Urothelium cell line (cell line): ENCODE data around the gene CHTF18.
"Not testable (repeated sequence)": the region's sequence is repeated elsewhere in the genome, so short reads cannot be mapped to it uniquely, and the experiment has no call there.

Experiments used
- DNase-seq: peaks from one replicate; pipeline ENCODE4 v3.0.0; 2011; ENCODE audit warnings: low spot score, mixed read lengths
- FAIRE-seq: peaks from 2 replicates; lab custom pipeline; 2011; peaks lifted over from hg19 to GRCh38; lab: Jason Lieb, UNC

CHTF18 gene

DNA sequence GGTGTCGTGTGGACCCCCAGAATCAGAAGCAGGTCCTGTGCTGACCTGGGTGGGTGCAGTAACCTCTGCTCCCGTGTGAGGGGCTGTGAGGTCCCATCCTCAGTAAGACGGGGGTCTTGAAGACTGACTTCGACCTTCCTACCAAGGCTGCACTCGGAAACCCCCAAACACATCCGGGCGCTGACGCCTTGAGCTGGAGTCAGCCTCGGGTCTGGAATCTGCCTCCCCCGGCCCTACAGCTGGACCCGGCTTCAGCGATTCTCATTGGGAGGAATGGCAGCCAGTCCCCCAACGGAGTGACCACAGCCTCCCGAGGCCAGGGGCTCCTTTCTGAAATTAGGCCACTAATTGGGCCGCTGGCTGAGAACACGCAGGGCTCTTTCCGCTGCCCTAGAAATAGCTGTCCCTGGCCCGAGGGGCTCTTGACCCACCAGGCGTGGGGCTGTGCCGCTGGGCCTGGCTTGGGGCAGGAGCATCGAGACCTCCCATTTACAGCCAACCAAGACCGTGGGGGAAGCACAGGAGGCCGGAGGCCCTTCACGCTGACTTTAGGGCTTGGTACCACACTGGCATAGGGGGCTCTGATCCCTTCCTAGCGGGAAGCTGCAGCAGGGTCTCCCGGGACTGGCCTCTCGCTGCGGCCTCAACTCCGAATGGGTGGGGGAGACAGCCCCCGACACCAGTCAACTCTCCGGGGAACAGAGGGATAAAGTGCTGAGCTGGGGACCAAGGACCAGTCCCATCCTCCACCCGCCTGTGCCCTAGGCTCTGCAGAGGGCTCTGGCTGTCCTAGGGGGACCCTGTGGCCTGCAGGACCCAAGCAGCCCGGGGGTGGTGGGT lies 14.7 kb downstream of the CHTF18 start:
- FAIRE-seq (no peak), DNase-seq (no peak)

DNA sequence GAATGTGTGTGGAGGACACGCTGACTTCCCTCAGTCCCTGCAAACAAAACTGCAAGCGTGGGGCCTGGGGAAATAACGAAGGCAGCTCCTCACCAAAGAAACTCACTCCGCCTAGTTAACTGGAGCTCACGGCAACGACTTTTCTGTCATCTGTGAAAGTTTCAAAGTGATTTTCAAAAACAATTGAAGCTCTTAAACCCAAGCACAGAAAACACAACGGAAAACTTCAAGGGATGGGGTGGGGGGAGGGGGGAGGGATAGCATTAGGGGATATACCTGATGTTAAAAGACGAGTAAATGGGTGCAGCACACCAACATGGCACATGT lies 15.3 kb downstream of the CHTF18 start:
- DNase-seq (no peak), FAIRE-seq (no peak)

DNA sequence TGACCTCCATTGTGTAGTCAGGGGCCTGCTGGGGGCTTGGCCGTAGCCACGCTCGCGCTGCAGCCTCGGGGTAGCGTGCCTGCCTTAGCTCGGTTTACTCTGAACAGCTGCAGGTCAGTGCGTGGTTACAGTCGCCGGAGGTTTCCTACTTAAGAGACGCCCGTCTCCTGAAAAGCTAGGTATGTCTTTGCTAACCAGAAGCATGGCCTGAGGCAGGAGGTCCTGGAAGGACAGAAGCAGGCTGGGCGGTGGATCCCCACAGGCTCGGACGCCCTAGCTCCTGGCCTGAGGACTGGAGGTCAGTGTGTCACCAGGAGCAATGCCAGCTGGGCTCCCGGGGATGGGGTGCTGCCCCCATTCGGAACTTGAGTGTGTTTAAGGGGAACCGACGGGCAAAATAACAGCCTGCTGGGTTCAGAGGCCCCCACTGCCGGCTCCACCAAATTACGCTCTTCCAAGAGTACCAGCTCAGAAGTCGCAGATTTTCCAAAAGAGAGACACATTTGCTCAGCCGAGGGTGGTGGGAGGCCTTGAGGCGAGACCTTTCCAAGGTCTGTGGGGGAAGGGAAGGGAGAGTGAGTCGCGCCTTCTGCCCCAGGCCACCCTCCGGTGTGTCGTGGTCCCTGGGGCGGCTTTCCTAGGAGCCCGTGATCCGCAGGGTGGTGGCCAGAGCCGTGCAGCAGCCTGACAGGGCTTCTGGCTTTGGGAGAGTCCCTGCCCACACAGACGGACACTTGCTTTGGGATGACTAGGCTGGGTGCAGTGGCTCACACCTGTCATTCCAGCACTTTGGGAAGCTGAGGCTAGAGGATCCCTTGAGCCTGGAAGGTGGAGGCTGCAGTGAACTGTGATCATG lies 16.0 kb downstream of the CHTF18 start:
- DNase-seq = no peak
- no peak for FAIRE-seq

DNA sequence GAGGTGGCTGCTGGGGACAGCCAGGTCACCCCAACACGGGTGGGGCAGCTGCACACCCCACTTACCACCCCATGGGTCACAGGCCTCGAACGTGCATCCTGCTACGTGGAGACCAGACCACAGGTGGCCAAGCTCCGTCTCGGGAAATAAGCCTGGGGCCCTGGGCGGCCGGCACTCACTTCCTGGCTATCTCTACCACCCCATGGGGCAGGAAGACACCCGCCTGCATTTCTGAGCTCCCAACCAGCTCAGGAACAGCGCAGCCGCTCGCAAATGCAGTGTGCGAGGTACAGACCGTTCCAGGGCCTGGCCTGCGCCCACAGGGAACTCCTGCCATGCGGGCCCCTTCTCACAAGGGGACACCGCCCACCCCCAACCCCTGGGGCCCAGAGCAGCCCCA lies 17.1 kb downstream of the CHTF18 start:
- no peak for FAIRE-seq
- no peak for DNase-seq

DNA sequence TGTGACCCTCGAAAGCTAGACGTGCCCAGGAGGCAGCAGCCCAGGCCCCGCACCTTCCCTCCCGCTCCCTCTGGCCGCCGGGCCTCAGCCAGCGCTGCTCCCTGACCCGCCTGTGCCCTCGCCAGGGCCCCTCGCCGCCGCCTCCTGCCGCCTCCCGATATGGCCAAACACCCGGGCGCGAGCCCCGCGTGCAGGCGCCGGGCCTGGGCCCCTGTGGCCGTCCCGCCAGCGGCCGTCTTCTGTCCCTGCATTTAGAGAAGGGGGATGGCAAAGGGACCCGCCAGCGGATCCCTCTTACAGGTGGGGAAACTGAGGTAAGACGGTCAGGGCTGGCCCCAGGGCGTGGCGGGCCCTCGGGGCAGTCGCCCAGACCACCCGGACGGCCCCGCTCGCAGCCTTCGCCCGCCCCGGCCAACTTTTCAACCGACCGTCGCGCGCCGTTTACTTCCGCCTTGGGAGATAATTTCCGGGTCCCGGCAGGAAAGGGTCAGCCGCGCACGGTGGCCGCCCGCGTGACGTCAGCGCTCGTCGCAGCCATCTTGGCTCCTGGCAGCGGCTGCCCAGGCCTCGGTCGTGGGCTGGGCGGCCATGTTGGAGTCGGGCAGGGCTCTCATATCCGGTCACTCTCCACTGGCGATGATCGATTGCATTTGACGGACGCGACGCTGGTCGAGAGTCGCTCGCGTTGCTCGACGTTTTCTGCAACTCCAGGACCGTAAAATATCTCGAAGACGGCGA lies 19.1 kb downstream of the CHTF18 start:
- DNase-seq = peak; percentile 97
- FAIRE-seq = peak; percentile 82

DNA sequence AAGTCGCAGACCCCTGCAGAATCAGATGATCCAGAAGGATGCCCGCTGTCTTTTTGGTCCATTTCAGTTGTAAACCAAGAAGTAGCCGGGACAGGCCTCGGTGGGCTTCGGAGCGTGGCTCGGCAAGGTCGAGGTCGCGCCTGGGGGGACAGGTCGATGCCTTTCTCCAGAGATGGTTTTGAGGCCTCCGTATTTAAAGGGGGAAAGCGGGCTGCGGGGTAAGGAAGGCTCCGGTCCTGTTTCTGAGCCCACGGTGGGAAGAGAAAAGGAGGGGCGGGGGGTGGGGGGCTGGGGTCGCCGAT lies 19.6 kb downstream of the CHTF18 start:
- no peak for FAIRE-seq

DNA sequence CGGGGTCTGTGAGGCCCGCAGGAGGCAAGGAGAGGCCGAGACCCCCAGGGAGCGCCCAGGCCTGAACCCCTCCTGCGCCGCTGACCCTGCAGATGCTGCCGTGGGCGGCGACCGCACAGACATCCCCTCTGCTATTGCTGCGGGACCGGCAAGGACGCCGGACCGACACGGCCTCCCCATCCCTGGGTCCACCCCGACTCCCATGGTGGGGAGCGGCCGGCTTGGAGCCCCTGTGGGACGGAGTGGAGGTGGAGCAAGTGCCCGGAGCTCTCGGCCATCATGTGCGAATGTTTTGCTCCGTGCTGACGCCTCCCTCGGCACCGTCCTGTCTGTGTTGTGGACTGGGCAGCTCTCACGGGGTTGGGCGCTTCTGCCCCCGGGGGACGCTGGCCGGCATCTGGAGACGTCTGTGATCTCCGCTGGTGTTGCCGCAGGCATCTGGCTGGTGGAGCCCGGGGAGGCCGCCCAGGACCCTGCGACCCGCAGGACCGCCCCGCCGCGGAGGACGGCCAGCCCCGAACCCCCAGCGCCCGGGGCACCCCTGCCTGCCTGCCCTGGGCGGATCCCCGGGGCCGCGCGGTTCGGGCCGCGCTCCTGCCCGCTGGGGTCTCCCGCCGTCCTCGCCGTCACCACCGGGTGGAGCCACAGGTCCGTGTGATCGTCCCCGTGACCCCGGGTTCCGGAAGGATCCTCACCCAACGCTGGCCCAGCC lies 24.9 kb downstream of the CHTF18 start:
- peak; percentile 79 for DNase-seq
- FAIRE-seq = peak; percentile 73

More for the DNA sequence above, 19.6 kb downstream of the CHTF18 start:
- DNase-seq = no peak

DNA sequence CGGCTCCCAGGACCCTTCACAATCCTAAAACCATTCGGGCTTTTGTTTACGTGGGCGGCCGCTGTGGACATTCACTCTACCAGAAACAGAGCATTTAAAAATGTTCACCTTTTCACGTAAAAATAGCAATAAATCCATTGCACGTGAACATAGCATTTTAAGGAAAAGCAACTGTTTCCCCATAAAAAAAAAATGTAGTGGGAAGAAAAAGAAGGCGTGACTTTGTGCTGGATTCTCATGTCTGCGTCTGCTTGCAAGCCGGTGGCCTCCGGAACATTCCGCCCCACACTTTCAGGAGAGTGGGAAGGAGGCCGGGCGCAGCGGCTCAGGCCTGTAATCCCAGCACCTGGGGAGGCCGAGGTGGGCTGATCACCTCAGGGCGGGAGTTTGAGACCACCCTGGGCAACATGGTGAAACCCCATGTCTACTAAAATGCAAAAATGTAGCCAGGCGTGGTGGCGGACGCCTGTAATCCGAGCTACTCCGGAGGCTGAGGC lies 25.5 kb downstream of the CHTF18 start:
- DNase-seq = no peak
- FAIRE-seq = no peak

DNA sequence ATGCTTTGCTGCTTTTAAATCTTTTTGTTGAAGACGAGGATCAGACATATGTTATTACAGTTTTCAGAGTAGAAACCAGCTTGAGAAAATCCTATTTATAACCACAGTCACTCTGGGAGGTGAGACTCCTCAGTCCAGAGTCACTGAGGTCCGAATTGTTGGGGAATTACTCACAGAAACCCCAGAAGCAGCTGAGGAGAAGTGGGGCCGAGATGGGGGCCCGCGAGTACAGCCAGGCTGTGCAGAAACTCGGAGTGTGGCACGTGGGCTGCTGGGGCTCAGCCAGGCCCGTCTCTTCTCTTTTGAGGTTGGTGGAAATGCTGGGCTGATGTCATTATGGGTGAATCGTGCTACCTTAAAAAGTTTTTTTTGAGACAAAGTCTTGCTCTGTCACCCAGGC lies 26.6 kb downstream of the CHTF18 start:
- no peak for DNase-seq
- no peak for FAIRE-seq

DNA sequence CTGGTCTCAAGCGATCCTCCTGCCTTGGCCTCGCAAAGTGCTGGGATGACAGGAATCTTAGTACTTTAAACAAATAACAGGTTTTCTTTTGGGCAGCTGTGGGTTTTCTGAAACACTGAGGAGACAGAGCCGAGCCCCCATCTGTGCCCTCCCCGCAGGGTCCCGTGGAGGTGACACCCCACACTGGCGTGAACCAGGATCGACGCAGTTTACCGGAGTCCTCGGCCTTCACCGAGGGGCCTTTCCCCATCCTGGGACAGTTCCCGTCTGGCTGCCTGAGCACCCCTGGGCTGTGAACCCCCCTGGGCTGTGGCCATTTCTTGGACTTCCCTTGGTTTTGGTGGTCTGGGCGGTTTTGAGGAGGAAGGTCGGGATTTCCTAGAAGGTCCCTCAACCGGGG lies 27.4 kb downstream of the CHTF18 start:
- FAIRE-seq (no peak), DNase-seq (no peak)

DNA sequence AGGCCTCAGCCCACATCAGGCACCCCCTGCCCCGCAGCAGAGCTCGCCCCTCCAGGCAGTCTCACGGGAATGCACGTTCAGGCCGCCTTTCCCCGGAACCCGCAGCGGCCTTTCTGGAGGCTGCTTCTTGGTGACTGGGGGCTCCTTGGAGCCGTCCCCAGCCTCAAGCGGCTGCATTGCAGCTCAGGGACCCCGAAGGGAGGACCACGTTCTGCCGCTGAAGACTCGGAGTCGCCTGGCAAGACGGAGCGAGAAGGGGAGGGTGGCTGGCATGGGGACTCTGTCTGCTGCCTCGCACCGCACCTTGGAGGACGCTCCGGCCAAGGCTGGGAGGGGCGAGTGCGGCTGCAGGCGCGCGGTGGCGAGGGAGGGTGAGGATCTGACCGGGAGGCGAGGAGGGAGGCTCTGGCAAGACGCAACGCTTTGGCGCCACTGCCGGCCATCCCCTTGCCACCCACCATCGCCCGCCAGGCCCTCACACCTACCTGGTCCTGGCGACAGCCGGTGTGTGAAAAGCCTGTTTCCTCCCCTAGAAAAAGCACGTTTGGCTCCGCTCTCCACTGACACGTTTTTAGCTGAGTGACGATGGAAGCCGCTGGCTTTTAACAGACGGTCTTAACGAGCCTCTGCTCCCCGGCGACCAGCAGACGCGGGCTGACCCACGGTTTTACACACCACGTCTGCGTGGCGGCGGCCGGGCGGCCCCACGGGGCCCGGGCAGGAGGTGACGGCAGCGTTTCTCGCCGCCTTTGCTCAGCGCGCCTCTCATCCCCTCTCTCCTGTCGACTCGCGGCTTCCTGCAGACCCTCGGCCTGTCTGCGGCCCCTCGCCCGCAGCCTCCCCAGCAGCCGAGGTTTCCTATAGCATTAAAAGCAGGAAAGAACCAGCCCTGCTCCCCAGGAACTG lies 28.8 kb downstream of the CHTF18 start:
- DNase-seq (no peak), FAIRE-seq (no peak)

DNA sequence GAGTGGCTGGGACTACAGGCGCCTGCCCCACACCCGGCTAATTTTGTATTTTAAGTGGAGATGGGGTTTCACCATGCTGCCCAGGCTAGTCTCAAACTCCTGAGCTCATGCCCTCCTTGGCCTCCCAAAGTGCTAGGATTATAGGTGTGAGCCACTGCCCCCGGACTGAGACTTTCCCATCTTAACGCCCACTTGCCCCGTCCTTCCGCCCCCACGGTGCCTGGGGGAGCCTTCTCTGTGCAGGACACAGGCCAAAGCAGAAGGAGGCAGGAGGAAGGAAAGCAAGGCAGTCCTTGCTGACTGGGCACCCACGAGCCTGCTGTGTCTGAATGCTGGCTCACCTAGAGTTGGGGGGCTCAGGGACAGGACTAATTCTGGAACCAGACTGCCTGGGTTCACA lies 29.7 kb downstream of the CHTF18 start:
- no peak for DNase-seq
- no peak for FAIRE-seq

DNA sequence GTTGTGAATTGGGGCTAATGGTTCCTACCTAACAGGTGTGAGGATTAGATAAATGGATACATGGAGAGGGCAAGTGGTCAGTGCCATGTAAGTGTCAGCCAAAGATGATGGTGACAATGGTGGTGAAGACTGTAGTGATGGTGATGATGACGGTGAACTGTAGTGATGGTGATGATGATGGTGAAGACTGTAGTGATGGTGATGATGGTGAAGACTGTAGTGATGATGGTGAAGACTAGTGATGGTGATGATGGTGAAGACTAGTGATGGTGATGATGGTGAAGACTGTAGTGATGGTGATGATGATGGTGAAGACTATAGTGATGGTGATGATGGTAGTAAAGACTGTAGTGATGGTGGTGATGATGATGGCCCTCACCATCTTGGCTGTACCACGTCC lies 30.2 kb downstream of the CHTF18 start:
- peak; percentile 100 for FAIRE-seq
- no peak for DNase-seq

DNA sequence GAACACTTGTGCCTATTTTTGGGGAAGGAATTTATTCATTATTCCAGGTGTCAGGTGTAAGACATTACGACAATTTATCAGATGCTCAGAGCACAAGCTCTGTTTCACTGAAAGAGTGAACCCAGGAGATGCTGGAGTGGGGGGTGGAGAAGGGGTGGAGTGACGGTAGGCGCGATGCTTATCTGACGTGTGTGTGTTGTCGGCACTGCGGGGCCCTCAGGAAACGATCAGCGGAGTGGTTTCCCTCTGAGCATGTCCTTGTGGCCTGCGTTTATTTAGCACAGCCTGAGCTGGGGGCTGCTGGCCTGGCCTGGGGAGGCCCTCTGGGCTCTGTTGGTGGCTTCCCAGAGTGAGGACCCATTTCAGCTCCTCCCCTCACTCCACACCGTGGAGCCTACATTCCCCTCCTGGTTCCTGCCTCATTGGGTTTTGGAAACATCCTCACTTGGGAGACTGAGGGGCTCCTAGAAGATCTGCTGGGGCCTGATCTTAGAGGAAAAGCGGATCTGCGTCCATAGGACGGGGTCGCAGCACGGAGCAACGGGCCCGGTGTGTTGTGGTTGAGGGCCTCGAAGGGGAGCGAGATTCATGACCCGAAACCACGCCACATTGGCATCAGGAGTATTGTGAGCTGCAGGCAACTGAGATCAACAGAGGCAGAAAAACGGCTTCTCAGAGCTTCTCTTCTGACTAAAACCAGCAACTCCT lies 31.1 kb downstream of the CHTF18 start:
- DNase-seq (no peak), FAIRE-seq (no peak)

DNA sequence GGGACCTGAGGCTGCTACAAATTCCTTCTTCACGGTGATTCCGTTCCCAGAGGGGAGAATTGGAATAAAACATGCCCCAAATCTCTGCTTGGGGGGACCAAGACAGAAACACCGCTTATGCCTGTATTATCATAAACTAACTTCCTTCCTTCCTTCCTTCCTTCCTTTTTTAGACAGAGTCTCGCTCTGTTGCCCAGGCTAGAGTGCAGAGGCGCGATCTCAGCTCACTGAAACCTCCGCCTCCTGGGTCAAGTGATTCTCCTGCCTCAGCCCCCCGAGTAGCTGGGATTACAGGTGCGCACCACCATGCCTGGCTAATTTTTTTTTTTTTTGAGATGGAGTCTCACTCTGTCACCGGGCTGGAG lies 31.6 kb downstream of the CHTF18 start:
- not testable (repeated sequence) for DNase-seq, FAIRE-seq

DNA sequence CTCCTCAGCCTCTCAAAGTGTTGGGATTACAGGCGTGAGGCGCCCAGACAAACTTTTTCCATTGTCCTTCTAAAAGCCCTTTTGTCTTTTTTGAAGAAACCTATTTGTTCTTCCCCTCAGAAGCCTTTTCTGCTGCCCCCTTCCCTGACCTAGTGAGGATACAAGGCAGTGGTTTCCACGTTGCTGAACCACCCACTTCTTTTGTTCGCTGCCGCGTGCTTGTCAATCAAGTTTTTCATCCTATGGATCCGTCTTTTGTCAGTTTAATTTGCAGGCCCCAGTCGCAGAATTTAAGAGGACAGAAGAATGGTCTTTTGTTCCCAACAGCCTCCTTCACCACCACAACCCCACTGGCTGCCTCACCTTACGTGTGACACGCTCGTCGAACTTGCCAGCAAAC lies 32.3 kb downstream of the CHTF18 start:
- FAIRE-seq (no peak), DNase-seq (no peak)

DNA sequence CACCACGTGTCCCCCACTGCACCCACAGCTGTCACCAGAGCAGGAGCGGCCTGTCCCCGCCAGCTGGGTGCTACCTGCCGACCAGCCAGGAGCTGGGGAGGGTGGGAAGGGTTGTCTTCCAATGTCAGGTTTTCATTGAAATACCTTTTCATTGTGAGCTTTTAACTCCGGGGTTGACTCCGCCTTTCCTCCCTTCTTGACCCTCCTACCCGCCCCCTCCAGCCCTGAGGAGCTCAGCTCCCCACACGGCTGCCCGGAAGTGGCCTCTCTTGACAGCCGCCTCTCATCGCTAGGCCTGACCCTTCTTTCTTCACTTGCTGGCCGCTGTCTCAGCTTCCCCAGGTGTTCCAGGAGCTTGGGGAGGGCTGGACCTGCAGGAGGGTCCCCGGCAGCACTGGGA lies 33.3 kb downstream of the CHTF18 start:
- no peak for FAIRE-seq
- DNase-seq = no peak

DNA sequence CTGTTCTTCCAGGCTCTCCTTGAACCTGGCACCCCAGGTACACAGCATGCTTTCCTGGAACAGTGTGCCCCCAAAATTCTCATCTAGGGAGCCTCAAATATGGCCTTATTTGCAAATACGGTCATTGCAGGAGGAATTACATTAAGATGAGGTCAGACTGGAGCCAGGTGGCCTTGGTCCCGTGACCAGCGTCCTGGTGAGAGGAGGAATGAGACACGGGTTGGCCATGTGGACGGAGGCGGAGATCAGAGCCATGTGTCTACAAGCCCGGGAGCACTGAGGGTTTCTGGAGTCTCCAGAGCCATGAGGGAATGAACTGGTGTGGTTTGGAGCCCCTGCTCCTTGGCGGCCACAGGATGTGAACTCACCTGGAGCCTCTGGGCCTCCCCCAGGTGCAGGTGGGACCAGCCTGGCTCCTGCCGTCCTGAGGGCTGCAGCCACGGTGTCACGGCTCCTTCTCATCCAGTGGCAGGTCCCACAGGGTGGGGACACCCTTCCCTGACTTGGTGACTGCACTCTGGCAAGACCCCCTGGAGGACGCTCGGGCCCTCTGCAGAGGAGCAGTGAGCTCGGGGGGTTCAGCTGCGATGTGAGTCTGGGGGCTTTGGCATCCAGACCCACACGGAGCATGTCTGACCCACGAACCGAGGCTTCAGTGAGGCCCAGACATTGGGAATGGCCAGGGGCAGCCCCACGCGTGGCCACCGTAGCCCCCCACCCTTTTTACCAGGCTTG lies 33.9 kb downstream of the CHTF18 start:
- no peak for FAIRE-seq
- DNase-seq = no peak

DNA sequence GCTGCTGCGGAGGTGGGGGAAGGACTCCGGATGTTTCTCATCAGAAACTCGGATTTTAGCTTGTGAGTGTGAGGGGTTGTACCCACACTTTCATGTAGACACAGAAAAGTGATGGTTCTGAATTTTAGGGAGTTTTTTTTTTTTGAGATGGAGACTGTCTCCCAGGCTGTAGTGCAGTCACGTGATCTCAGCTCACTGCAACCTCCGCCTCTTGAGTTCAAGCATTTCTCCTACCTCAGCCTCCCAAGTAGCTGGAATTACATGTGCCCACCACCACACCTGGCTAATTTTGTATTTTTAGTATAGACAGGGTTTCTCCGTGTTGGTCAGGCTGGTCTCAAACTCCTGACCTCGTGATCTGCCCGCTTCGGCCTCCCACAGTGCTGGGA lies 34.5 kb downstream of the CHTF18 start:
- DNase-seq (no peak), FAIRE-seq (no peak)
